Glomerular visceral epithelial cell (primary cell): ENCODE data around the gene MBP.
"Not testable (repeated sequence)": the region's sequence is repeated elsewhere in the genome, so short reads cannot be mapped to it uniquely, and the experiment has no call there.

Source experiments
- DNase-seq: peaks from one replicate; pipeline ENCODE4 v3.0.0-alpha.2; 2016; ENCODE audit errors: extremely low spot score

The MBP gene

DNA sequence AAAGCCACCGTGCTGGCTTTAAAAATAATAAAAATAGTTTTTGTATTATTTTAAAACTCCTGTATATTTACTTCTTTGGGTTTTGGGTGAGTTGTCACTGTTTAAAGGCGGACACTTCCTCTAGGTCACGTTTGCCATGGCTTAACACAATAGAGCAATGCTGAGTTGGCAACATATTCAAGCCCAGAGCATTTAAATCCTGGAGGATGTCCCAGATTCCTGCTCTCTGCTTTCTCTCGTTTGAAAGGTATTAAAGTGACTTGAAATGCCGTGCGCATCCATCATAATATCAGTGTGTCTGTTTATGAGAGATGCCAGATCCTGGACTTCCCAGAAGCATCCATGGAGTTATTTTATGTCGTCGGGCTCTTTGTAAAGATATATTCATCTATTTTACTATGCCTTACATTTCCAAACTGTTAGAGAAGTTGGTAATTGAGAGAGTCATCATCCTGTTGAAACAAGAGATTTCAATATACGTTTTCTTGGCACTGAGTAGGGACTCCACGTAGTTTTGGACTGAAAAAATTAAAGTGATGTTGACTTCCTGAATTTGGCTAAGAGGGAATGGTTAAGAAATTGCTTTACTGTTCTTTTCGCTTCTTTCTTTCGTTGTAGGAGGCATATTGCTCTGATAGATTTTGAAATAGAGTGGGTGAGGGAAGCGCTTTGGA, 159.6 kb downstream of the MBP start:
- DNase-seq = no peak

DNA sequence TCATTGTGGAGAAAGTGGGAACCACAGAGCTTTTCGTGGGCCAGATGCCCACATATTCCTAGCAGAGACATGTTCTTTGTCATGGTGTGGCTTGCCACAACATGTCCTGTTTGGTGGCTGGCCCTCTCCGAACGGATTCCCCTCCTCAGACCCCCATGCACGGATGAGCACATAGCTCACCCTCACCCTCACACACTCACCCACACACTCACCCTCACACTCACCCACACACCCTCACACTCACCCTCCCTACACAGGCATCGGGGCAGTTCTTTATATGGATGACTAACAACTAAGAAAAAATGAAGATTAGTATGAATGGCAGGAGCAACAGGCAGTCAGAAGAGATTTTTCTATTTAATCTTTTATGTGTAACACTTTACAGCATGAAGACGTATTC, 160.3 kb downstream of the MBP start:
- DNase-seq = no peak

DNA sequence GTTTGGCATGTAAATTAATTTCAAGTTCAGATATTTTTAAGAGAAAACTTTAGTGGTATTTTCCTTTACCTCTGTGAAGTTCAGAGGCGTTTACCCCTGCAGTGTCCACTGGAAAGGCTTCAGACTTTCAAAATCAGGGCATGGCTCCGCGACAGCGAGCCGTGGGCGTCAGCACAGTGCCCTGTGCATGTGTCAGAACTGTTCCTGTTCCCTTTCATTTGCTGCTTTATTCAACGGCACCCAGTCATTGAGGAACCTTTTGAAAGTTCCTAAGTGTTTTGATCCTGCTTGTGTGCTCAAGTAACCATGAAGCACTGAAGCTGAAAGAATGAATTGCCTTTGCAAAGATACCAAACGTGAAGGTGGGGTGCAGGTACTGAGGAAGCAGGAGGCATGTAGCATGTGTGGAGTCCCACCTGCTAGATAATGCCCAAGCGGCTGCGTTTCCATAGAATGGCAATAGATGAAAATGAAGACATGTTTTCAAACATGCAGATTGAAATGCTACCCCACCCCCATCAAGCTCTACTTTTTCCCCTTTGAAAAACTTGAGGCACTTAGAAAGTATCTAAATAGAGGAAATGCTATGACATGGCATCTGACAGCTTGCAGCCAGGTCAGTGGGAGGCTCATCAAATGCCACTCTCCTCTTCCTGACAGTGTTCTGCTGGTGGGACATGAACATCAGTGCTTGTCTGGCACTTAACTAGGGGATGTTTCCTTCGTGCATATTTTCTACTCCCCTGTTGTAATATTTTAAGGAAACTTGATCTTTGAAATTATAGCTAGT, 161.6 kb downstream of the MBP start:
- no peak for DNase-seq

DNA sequence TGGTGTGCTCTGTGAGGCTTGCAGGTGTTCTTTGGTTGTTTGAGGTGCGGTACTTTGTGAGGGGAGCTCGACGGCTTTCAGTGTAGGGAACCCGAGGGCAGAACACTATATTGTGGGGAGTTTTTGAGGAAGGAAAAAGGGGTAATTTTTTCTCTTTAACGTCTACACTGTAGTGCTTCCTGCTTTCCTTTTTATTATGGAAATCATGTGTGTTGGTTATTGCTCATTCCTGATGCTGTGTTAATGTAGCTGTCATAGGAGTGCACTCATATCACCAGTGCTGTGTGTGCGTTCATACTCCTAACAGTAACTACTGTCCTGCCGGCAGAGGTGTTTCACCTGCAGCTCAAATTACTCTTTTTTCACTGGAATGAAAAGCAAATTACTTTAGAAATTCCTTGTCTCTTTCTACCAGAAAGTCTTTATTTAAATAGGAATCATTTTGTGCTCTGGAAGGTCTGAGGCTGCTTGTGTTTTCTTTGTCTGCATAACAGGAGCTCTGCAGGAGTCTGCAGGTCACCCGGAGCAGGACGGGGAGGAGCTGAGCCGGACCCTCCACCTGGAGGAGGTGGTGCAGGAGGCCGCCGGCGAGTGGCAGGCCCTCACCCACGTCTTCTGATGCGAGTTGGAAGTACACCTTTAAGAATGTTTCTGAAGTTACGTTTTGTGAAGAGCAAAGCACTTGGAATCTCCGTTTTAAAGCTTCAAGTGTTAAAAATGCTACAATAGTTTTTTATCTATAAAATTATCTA, 164.7 kb downstream of the MBP start:
- DNase-seq = no peak

DNA sequence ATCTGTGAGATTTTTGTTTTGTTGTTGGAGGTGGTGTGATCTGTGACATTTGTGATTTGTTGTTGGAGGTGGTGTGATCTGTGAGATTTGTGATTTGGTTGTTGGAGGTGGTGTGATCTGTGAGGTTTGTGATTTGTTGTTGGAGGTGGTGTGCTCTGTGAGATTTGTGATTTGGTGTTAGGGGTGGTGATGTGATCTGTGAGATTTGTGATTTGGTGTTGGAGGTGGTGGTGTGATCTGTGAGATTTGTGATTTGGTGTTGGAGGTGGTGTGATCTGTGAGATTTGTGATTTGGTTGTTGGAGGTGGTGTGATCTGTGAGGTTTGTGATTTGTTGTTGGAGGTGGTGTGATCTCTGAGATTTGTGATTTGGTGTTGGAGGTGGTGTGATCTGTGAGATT, 165.3 kb downstream of the MBP start:
- not testable (repeated sequence) for DNase-seq

DNA sequence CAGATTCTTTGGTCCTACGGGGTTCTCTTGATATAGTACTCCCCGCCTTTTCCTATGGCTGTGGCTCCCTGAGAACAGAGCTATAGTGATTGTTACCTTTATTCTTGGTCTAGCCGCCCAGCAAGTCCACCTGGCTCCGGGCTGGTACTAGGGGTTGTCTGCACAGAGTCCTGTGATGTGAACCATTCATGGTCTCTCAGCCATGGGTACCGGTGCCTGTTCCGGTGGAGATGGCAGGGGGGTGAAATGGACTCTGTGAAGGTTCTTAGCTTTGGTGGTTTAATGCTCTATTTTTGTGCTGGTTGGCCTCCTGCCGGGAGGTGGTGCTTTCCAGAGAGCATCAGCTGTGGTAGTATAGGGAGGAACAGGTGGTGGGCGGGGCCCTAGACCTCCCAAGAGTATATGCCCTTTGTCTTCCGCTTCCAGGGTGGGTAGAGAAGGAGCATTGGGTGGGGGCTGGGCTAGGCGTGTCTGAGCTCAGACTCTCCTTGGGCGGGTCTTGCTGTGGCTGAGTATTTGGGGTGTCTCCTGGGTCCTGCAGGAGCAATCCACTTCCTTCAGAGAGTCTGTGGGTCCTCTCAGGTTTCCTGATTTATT, 166.9 kb downstream of the MBP start:
- DNase-seq = not testable (repeated sequence)

DNA sequence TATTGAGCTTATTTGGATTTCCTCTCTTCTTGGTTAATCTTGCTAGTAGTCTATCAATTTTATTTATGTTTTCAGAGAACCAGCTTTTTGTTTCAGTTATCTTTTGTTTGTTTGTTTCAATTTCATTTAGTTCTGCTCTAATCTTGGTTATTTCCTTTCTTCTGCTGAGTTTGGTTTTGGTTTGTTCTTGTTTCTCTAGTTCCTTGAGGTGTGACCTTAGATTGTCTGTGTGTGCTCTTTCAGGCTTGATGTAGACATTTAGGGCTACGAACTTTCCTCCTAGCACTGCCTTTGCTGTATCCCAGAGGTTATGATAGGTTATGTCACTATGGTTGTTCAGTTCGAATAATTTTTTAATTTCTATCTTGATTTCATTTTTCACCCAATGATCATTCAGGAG, 168.6 kb downstream of the MBP start:
- DNase-seq = no peak

DNA sequence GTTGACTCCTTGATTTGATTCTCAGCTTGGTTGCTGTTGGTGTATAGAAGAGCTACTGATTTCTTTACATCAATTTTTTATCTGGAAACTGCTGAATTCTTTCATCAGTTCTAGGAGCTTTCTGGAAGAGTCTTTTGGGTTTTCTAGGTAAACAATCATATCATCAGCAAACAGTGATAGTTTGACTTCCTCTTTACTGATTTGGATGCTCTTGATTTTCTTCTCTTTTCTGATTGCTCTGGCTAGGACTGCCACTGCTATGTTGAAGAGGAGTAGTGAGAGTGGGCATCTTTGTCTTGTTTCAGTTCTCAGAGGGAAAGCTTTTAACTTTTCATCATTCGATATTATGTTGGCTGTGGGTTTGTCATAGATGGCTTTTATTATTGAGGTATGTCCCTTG, 169.7 kb downstream of the MBP start:
- DNase-seq = no peak

DNA sequence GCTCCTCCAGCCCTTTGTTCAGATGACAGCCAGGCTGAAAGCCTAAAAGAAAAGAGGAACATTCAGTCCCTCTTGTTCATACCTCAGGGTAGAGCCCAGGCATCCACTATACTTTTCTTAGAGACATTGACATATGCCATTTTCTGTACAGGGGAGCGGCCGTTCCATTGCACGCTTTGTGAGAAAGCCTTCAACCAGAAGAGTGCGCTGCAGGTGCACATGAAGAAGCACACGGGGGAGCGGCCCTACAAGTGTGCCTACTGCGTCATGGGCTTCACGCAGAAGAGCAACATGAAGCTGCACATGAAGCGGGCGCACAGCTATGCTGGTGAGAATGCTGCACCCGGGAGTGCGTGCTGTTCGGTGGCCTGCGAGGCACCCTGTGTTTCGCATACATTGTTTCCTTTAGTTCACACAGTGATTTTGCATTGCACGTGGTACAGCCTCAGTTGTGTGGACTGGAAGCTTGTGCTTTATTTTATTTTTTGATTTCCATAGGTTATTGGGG, 172.0 kb downstream of the MBP start:
- DNase-seq = no peak

DNA sequence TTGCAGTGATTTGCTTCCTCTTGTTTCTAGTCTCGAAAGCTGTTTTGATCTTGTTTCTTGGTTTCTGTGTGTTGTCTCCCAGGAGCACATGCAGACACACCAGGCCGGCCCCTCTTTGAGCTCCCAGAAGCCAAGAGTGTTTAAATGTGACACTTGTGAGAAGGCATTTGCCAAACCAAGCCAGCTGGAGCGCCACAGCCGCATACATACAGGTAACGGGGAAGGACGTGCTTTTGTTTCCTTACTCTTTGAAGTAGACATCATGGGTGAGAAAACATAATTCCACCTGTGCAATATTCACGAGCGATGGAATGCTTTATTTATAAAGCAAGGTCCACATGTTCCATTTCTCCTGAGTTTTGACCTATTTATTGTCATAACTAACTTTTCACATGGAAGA, 173.0 kb downstream of the MBP start:
- DNase-seq = no peak

DNA sequence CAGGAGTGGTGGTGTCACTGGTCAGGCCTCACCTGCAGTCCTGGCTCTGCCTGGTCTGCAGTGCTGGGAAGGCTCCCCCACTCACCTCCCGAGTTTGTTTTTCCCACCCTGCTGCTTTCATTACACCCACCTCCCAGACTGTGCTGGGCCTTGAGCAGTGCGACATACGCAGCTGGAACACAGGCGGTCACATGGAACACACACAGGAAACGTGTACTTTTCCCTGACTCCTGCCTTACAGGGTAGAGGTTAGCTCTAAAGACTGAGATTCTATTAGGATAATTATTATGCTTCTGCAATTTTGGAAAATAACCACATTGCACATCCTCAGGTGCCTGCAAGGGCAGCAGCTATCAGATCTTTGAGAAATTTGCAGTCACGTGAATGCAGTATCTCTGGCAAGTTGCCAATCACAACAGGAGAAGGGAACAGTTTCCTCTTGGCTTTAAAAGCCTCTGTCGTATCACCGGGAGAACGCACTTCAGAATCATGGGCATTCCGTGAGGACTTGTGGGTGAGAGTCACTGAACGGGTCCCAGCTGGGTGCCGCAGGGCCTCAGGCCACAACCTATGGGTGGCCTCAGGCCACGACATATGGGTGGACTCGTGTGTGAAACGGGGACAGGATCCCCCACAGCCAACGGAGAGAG, 173.8 kb downstream of the MBP start:
- DNase-seq = no peak

DNA sequence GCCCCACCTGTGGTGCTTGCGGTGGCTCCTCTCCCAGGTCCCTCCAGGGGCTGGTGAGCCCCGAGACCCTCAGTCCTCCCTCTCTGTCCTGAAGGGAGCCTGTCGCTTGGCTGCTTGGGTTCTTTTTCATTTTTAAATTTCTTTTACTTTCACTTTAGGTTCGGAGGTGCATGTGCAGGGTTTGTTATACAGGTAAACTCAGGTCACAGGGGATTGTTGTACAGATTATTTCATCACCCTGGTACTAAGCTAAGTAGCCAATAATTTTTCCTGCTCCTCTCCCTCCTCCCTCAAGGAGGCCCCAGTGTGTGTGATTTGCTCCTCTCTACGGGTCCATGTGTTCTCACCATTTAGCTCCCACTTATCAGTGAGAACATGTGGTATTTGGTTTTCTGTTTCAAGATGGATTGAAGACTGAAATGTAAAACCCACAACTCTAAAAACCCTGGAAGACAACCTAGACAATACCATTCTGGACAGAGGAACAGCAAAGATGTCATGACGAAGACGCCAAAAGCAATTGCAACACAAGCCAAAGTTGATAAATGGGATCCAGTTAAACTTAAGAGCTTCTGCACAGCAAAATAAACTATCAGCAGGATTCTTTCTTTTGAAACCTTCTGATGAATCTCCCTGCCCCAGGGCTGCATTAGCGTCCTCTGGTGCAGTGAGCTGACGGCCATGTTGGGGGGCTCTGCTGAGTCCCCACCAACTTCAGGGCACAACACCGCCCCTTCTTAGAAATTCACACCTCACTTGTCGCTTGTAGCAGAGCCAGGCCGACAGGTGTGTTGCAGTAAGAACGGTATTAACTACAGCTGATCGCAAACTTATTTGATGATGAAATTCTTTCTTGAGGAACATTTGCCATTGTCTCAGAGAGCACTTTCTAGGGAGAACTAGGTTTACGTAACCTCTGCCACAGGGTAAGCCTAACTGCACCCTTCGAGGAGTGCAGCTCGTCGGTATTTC, 174.9 kb downstream of the MBP start:
- no peak for DNase-seq

DNA sequence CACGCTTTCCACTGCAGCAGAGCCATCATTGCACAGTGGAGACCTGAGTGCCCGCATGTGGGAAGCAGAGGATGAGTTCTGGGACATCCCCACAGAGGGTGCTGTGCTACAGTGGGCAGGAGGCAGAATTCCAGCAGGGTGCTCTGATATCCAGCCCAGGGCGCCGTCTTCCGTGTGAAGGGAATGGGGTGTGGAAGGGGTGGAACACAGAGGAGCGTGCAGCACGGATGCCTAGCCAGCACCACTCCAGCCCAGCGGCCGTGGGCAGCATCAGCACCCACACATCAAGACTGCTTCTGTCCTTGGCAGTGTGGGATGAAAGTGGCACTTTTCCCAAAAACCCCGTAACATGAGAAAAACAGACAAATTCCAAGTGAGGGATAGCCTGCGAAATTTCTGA, 175.9 kb downstream of the MBP start:
- DNase-seq = no peak

DNA sequence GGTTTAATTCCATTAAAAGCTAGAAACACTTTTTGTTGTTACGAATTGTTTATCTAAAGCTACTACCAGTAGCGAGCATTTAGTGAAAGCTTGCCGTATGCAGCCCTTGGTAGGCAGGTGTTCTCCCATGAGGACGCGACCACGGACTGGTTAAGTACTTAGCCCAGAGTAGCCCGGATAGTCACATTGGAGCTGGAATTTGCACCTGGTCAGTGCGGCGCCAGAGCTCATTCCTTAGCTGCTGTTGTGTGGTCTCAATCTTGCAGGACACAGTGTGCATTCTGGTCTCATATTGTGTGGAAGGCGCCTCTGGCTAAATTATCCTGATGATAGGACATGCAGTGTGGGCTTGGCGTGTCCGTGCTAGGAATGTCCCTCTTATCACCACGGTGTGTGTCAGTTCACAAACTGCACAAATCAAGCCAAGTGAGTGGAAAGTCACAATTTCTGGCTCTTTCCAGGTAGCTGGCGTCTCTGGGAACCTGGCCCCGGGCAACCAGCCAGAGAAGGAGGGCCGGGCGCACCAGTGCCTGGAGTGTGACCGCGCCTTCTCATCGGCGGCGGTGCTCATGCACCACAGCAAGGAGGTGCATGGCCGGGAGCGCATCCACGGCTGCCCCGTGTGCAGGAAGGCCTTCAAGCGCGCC, 176.9 kb downstream of the MBP start:
- no peak for DNase-seq

DNA sequence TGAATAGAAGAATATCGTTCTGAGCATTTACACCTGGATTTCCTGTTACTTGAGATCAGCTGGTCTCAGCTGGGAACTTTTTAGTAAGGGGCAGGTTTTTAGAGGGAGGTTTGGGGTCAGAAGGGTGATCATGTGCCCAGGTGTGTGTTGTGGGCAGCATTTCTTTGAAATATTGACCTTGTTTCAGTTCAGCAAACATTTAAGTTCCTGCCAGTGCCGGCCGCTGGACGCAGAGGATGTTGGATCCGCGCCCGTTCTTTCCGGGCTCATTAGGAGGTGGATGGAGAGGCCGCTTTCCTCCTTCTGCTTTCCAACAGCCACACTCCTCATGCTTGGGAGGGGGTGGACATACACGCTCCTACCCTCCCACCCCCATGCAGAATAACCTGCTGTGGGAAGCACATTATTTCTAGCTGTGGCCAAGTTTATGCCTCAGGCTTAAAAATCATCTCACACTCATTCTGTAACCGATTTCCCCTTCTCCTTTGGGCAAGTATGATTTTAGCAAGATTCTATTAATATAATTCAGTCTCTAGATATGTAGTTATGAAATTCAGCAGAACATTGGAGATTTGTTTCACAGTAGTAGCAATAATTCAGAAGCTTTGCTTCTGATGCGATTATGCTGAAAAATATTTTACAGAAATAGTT, 178.9 kb downstream of the MBP start:
- DNase-seq = no peak

DNA sequence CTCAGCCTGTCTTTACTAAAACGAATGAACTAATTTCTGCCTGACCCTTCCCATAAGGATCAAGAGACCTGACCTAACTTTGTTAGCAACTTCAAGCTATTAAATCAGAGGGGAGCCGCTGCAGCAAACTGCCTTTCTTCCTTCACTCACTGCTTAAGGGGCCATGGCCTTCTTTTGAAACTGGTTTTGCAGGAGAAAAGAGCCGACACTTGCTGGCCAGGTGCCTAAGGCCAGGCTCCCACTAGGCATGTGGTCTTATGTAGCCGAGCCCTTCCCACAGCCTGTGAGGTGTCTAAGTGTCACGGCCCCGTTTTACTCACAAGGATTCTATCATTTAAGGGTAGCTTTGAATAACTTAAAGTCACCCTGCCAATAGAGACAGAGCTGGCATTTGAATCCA, 179.4 kb downstream of the MBP start:
- no peak for DNase-seq

DNA sequence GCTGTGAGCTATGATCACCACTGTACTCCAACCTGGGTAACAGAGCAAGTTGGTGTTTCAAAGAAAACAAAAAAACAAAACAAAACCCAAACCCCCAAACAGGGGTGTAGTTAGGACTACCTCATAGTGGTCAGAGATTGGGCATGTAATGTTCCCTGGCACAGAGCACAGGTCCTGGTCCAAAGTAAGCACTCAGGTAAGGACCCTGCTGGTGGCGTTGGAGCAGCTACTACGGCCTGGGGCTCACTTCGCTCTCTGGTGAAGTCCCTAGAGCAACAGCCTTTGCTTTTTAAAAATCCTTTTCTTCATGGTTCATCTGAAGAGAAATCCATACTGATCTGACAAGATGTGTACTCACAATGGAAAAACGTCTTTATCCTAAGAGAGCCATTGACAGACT, 179.8 kb downstream of the MBP start:
- DNase-seq = no peak

DNA sequence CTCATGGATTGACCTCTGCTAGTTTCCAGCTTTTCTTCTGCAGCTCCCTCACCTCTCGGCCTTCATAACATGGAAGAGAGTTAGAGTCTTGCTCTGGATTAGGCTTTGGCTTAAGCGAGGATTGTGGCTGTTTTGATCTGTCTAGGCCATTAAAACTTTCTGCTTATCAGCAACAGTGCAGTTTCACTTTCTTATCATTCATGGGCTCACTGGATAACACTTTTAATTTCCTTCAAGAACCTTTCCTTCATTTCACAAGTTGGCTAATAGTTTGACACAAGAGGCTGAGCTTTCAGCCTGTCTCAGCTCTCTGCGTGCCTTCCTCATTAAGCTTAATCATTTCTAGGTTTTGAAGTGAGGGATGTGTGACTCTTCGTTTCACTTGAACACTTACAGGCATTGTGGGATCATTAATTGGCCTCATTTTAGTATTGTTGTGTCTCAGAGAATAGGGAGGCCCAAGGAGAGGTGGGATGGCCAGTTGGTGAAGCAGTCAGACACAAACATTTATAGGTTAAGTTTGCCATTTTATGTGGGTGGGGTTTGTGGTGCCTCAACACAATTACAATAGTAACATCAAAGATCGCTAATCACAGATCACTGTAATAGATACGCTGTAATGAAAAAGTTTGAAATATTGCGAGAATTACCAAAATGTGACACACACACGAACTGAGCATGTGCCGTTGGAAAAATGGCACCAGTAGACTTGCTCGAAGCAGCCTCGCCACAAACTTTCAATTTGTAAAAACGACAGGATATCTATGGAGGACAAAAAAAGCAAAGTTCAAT, 180.9 kb downstream of the MBP start:
- DNase-seq = no peak

DNA sequence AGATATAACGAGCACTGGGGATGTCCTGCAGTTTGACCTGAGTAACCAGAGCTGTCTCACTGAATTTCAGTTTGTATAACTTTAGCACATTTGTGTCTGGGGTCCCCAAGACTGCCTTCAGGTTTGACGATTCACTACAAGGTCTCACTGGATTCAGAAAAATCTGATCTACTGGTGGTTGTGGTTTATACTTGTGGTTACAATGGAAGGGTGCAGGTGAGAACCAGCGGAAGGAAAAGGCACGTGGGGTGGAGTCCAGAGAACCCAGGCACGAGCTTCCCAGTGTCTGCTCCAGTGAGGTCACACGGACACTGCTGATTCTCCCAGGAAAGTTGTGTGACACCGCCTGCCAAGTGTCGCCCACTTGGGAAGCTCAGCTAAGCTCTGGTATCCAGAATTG, 184.2 kb downstream of the MBP start:
- DNase-seq = no peak
